SIG-M5 treated with dmso at 0.1 percent for 504 hours (cell line): Measurements from ENCODE around the gene RPH3AL.
"Not testable (repeated sequence)": the region's sequence is repeated elsewhere in the genome, so short reads cannot be mapped to it uniquely, and the experiment has no call there.

ENCODE experiments used
- DNase-seq: peaks from one replicate; lab custom pipeline; 2025; ENCODE audit not compliant: unreplicated experiment; lab: John Stamatoyannopoulos, UW

The RPH3AL gene

GRCh38 chr17:320809-321385, 31.7 kb downstream of the RPH3AL start:
- no peak for DNase-seq

- DNase-seq = no peak
Measured at GRCh38 chr17:320139-320538, 32.5 kb downstream of the RPH3AL start.

GRCh38 chr17:319266-319665, 33.3 kb downstream of the RPH3AL start:
- DNase-seq = no peak

- not testable (repeated sequence) for DNase-seq
Measured at GRCh38 chr17:317070-317469, 35.5 kb downstream of the RPH3AL start.

GRCh38 chr17:315399-315798, 37.2 kb downstream of the RPH3AL start:
- DNase-seq = not testable (repeated sequence)

GRCh38 chr17:314614-314944, 38.0 kb downstream of the RPH3AL start:
- DNase-seq = not testable (repeated sequence)

- no peak for DNase-seq
Measured at GRCh38 chr17:313911-314613, 38.5 kb downstream of the RPH3AL start.

GRCh38 chr17:313231-313630, 39.4 kb downstream of the RPH3AL start:
- no peak for DNase-seq

- no peak for DNase-seq
Measured at GRCh38 chr17:312476-313148, 40.0 kb downstream of the RPH3AL start.

- no peak for DNase-seq
Measured at GRCh38 chr17:311119-311782, 41.4 kb downstream of the RPH3AL start.

- DNase-seq = no peak
Measured at GRCh38 chr17:310111-311010, 42.2 kb downstream of the RPH3AL start.

GRCh38 chr17:309361-309888, 43.2 kb downstream of the RPH3AL start:
- DNase-seq = no peak

GRCh38 chr17:307741-308507, 44.7 kb downstream of the RPH3AL start:
- DNase-seq = no peak

GRCh38 chr17:307295-307691, 45.3 kb downstream of the RPH3AL start:
- DNase-seq = no peak

GRCh38 chr17:306536-307294, 45.9 kb downstream of the RPH3AL start:
- no peak for DNase-seq

GRCh38 chr17:306116-306515, 46.5 kb downstream of the RPH3AL start:
- no peak for DNase-seq

- DNase-seq = no peak
Measured at GRCh38 chr17:305090-305976, 47.3 kb downstream of the RPH3AL start.

- DNase-seq = no peak
Measured at GRCh38 chr17:304461-304860, 48.1 kb downstream of the RPH3AL start.
